GM23248 (cell line): ENCODE measurements around the gene C16orf54. TPM values are rescaled to one million over a fixed set of nuclear protein-coding genes. Genes with fewer than 3 reads are reported as not detected.
"Not testable (repeated sequence)": the region's sequence is repeated elsewhere in the genome, so short reads cannot be mapped to it uniquely, and the experiment has no call there.

Experiments
- DNase-seq: peaks from one replicate; pipeline ENCODE4 v3.0.0-alpha.2; 2015
- H2AFZ ChIP-seq: fragments of 200-600 bp; sonication (generic); 2 replicates; pipeline ENCODE4 v1.6.1; 2016; ENCODE audit warnings: antibody characterized with exemption
- H3F3A ChIP-seq: fragments of 200-600 bp; sonication (generic); 2 replicates; pipeline ENCODE4 v1.6.1; 2016; ENCODE audit warnings: mild to moderate bottlenecking, antibody characterized with exemption, mixed run types; ENCODE audit not compliant: insufficient read depth
- H3K27ac ChIP-seq: fragments of 200-600 bp; sonication (generic); 2 replicates; pipeline ENCODE4 v1.5.1; 2016; ENCODE audit warnings: mild to moderate bottlenecking
- H3K27me3 ChIP-seq: fragments of 200-600 bp; sonication (generic); replicated peaks from 2 replicates; pipeline ENCODE4 v1.6.1; 2016; ENCODE audit warnings: mild to moderate bottlenecking; ENCODE audit not compliant: insufficient read depth
- H3K36me3 ChIP-seq: fragments of 200-600 bp; sonication (generic); 2 replicates; pipeline ENCODE4 v1.6.1; 2016; ENCODE audit warnings: low read depth, mild to moderate bottlenecking
- H3K4me1 ChIP-seq: fragments of 200-600 bp; sonication (generic); 2 replicates; pipeline ENCODE4 v1.6.1; 2016; ENCODE audit warnings: mild to moderate bottlenecking; ENCODE audit not compliant: insufficient read depth
- H3K4me2 ChIP-seq: fragments of 200-600 bp; sonication (generic); one replicate; pipeline ENCODE4 v1.6.1; 2016; ENCODE audit warnings: mild to moderate bottlenecking; ENCODE audit not compliant: unreplicated experiment
- H3K4me3 ChIP-seq: fragments of 200-600 bp; sonication (generic); 2 replicates; pipeline ENCODE4 v1.5.1; 2016; ENCODE audit warnings: mild to moderate bottlenecking
- H3K79me2 ChIP-seq: fragments of 200-600 bp; sonication (generic); 2 replicates; pipeline ENCODE4 v1.6.1; 2016; ENCODE audit warnings: mild to moderate bottlenecking; ENCODE audit not compliant: insufficient read depth
- H3K9ac ChIP-seq: fragments of 200-600 bp; sonication (generic); 2 replicates; pipeline ENCODE4 v1.6.1; 2016; ENCODE audit warnings: mild to moderate bottlenecking
- H3K9me2 ChIP-seq: fragments of 200-600 bp; sonication (generic); 2 replicates; pipeline ENCODE4 v1.6.1; 2016; ENCODE audit warnings: mixed run types, mild to moderate bottlenecking, moderate library complexity; ENCODE audit not compliant: insufficient read depth
- H3K9me3 ChIP-seq: fragments of 200-600 bp; sonication (generic); one replicate; pipeline ENCODE4 v1.6.1; 2017; ENCODE audit warnings: low read depth
- H4K20me1 ChIP-seq: fragments of 200-600 bp; sonication (generic); 2 replicates; pipeline ENCODE4 v1.6.0; 2016; ENCODE audit not compliant: insufficient read depth
- EZH2 ChIP-seq: fragments of 200-600 bp; sonication (generic); IDR thresholded peaks from 2 replicates; pipeline ENCODE4 v1.6.1; 2018; ENCODE audit warnings: antibody characterized with exemption, mild to moderate bottlenecking; ENCODE audit not compliant: insufficient read depth, poor library complexity, severe bottlenecking
- EZH2phosphoT487 ChIP-seq: fragments of 200-600 bp; sonication (generic); IDR thresholded peaks from 2 replicates; pipeline ENCODE4 v1.6.1; 2018; ENCODE audit warnings: antibody characterized with exemption, moderate library complexity, mild to moderate bottlenecking, low read depth; ENCODE audit not compliant: insufficient read depth
- WGBS, 2 experiments: methylation state at CpG; one replicate each; pipeline ENCODE4 v1.1.6; 2015 to 2017; ENCODE audit warnings: low lambda C conversion rate in 2 of 2, low coverage in 1 of 2; ENCODE audit errors: missing lambda C conversion rate in 2 of 2; 5-methylcytosine and 5-hydroxymethylcytosine counted together
- in situ Hi-C: fragments of 300-500 bp; cut with MboI; formaldehyde crosslinking; loops from 2 replicates; pipeline ENCODE4 v1.15.0; 2020
- polyA plus RNA-seq: library from polyadenylated mRNA; unstranded; fragments of >200 nt; fragmentation: Nextera tagmentation; extraction: Ambion mirVana; gene quantifications from 2 replicates; pipeline ENCODE4 v1.2.1, GENCODE V29; 2016
- total RNA-seq: library from RNA; depleted of rRNA; stranded (reverse); fragments of >200 nt; shearing (Covaris generic); gene quantifications from 2 replicates; pipeline ENCODE4 v1.2.3, GENCODE V29; 2014

C16orf54 gene
- total and polyA plus RNA-seq, 2 experiments from 2014 or later = not detected

GRCh38 chr16:29777576-29778350, 32.0 kb upstream of the C16orf54 start, which contains the start of gene ZG16:
ZG16 (plus strand) TSS chr16:29778256; CDS start chr16:29779267, 1,011 bp downstream.
- Histone ChIP-seq H3K4me1 (no peaks in the 10 kb centered on the region), H3K9me3 (no peaks in the 10 kb centered on the region), H2AFZ (no peak within 1 kb of the TSS), H4K20me1 (no peaks in the 10 kb centered on the region), H3K27me3 (peaks cover 6% of the 10 kb centered on the region; the same call in 1 of the 2 replicates), H3K4me3 (no peak within 1 kb of the TSS), H3K27ac (no peak within 1 kb of the TSS), H3K9me2 (no peaks in the 10 kb centered on the region), H3K79me2 (no peaks in the 10 kb centered on the region), H3K9ac (no peak within 1 kb of the TSS), H3F3A (no peaks in the 10 kb centered on the region), H3K4me2 (no peak within 1 kb of the TSS), H3K36me3 (no peaks in the 10 kb centered on the region)
- DNase-seq = no peak
- no peak for TF ChIP-seq EZH2
- TF ChIP-seq EZH2phosphoT487 = no peak
- whole genome bisulfite sequencing, 2 experiments = 48 to 63% methylated on average over 9 to 10 of the region's 10 CpGs
- in situ Hi-C loops = no loop called here

GRCh38 chr16:29775742-29776408, 30.1 kb upstream of the C16orf54 start:
- TF ChIP-seq EZH2phosphoT487 (no peak), EZH2 (no peak)
- Histone ChIP-seq H3K4me2 (no peak overlapping the region), H3K36me3 (no peaks in the 10 kb centered on the region), H3K9me3 (no peaks in the 10 kb centered on the region), H3K4me1 (no peaks in the 10 kb centered on the region), H3K4me3 (no peak overlapping the region), H3K9me2 (no peaks in the 10 kb centered on the region), H4K20me1 (no peaks in the 10 kb centered on the region), H2AFZ (no peak overlapping the region), H3K27ac (no peak overlapping the region), H3F3A (no peaks in the 10 kb centered on the region), H3K27me3 (peaks cover 6% of the 10 kb centered on the region; the same call in 1 of the 2 replicates), H3K9ac (no peak overlapping the region), H3K79me2 (no peaks in the 10 kb centered on the region)
- in situ Hi-C loops = no loop called here
- WGBS, 2 experiments = 59 to 64% methylated on average over 4 of the region's 4 CpGs
- peak; percentile 43 for DNase-seq

- H3F3A ChIP-seq = no peaks in the 10 kb centered on the region
- H3K9ac ChIP-seq = no peak overlapping the region
- H3K4me1 ChIP-seq = no peaks in the 10 kb centered on the region
- H3K4me2 ChIP-seq = no peak overlapping the region
- H3K36me3 ChIP-seq = no peaks in the 10 kb centered on the region
- peaks cover 3% of the 10 kb centered on the region; the same call in 1 of the 2 replicates for H3K27me3 ChIP-seq
- in situ Hi-C loops = no loop called here
- WGBS, 2 experiments = 65 to 68% methylated on average over 5 of the region's 5 CpGs
- H3K27ac ChIP-seq = no peak overlapping the region
- no peak overlapping the region for H3K4me3 ChIP-seq
- DNase-seq = no peak
- no peaks in the 10 kb centered on the region for H3K9me2 ChIP-seq
- no peaks in the 10 kb centered on the region for H3K79me2 ChIP-seq
- H4K20me1 ChIP-seq = no peaks in the 10 kb centered on the region
- H3K9me3 ChIP-seq = no peaks in the 10 kb centered on the region
- H2AFZ ChIP-seq = no peak overlapping the region
- TF ChIP-seq EZH2 (no peak), EZH2phosphoT487 (no peak)
Observed at GRCh38 chr16:29774730-29775129, 28.9 kb upstream of the C16orf54 start.

- H3K79me2 ChIP-seq, H3K9me2 ChIP-seq, H3K4me1 ChIP-seq, H3K4me2 ChIP-seq, H3K9me3 ChIP-seq, H4K20me1 ChIP-seq, H3K27ac ChIP-seq, DNase-seq, H3F3A ChIP-seq, H2AFZ ChIP-seq, H3K9ac ChIP-seq, H3K36me3 ChIP-seq, H3K27me3 ChIP-seq, in situ Hi-C loops, H3K4me3 ChIP-seq: not testable (repeated sequence)
- 71 to 73% methylated on average over 7 of the region's 7 CpGs for WGBS, 2 experiments
Observed at GRCh38 chr16:29772330-29772729, 26.5 kb upstream of the C16orf54 start.
